Measurements from ENCODE around the gene SLC12A1. TPM values are rescaled to one million over a fixed set of nuclear protein-coding genes. Genes with fewer than 3 reads are reported as not detected.
A peak's percentile ranks its signal among the peaks of the same experiment; 100 is the strongest.

SLC12A1 gene
- total and polyA plus RNA-seq, 2 of the 8 experiments (the other 6 are each of a cell fraction or from before 2014, with no cell fraction given), result 0.63 to 1.0 TPM

GRCh38 chr15:48318131-48318530 lies 112.0 kb downstream of the SLC12A1 start:
- Histone ChIP-seq H3K9me3 (ENCODE audit: insufficient read depth in 2 of 2, low read depth in 1 of 2, low read length in 1 of 2) (no peaks in the 10 kb centered on the region), H2BK15ac (ENCODE audit: low read length) (no peak overlapping the region), H2BK12ac (ENCODE audit: low read depth, low read length) (no peak overlapping the region), H2BK5ac (ENCODE audit: low read depth, low read length) (no peak overlapping the region), H4K91ac (replicated peaks; ENCODE audit: insufficient read length, low read length) (no peak overlapping the region), H2AFZ (ENCODE audit: low read length) (no peak overlapping the region), H2AK5ac (ENCODE audit: low read depth, low read length) (no peak overlapping the region), H4K8ac (ENCODE audit: extremely low read depth, insufficient read depth, low read length) (no peak overlapping the region), H3K27me3 (replicated peaks in 1 of 4; ENCODE audit: control insufficient read depth in 3 of 4, extremely low read depth in 1 of 4, insufficient read depth in 3 of 4, low read length in 3 of 4) (no peaks in the 10 kb centered on the region), H3K23ac (ENCODE audit: insufficient read length) (no peak overlapping the region), H2BK120ac (replicated peaks; ENCODE audit: low read depth, low read length) (peak overlapping the region; percentile 52), H3K79me1 (ENCODE audit: low read depth, low read length) (no peaks in the 10 kb centered on the region), H3K14ac (ENCODE audit: insufficient read length) (no peak overlapping the region), H3K4ac (replicated peaks; ENCODE audit: insufficient read length, low read depth, low read length) (no peak overlapping the region), H4K5ac (ENCODE audit: insufficient read length, low read depth, low read length) (no peak overlapping the region), H4K20me1 (replicated peaks in 1 of 2; ENCODE audit: control insufficient read depth in 1 of 2, insufficient read depth in 2 of 2, low read length in 2 of 2) (no peaks in the 10 kb centered on the region), H2BK20ac (ENCODE audit: low read length) (no peak overlapping the region), H3K9ac (replicated peaks in 1 of 4; ENCODE audit: extremely low read depth in 1 of 4, low read depth in 3 of 4, low read length in 3 of 4) (no peak overlapping the region), H3K23me2 (ENCODE audit: low read depth, low read length) (no peaks in the 10 kb centered on the region), H3K27ac (ENCODE audit: low read depth, low read length) (no peak overlapping the region), H3K4me2 (ENCODE audit: insufficient read depth in 1 of 2, low read depth in 2 of 2, low read length in 2 of 2) (peak overlapping the region in 1 of 2 experiments; percentile 52; a peak in 1 of 4 replicates), H3K18ac (ENCODE audit: extremely low read depth, low read length) (peak overlapping the region; percentile 56; the same call in 1 of the 2 replicates), H3K36me3 (ENCODE audit: control insufficient read depth in 2 of 4, insufficient read depth in 4 of 4, low read length in 3 of 4) (no peaks in the 10 kb centered on the region), H3K56ac (replicated peaks; ENCODE audit: insufficient read length, low read depth, low read length) (no peak overlapping the region), H3K4me1 (replicated peaks in 1 of 4; ENCODE audit: control insufficient read depth in 3 of 4, insufficient read depth in 4 of 4, low read length in 3 of 4) (peaks cover 2 to 8% (median 4%) of the 10 kb centered on the region in 4 experiments; a peak in 6 of 7 replicates), H3K4me3 (ENCODE audit: extremely low read depth in 1 of 4, insufficient read depth in 2 of 4, low read depth in 3 of 4, low read length in 4 of 4) (no peak overlapping the region), H3K79me2 (ENCODE audit: control insufficient read depth in 1 of 2, insufficient read depth in 2 of 2, low read length in 2 of 2) (no peaks in the 10 kb centered on the region)
- 44% methylated on average over 6 of the region's 6 CpGs; no CpG with 5 or more reads in 1 of the 2 experiments for WGBS, 2 experiments (ENCODE audit: extremely low coverage in 1 of 2, insufficient coverage in 1 of 2, insufficient read length in 1 of 2, insufficient replicate concordance in 2 of 2, low coverage in 1 of 2, low lambda C conversion rate in 2 of 2, missing lambda C conversion rate in 1 of 2)
- FAIRE-seq (peak; percentile 81), DNase-seq (ENCODE audit: low read depth in 1 of 2, low spot score in 2 of 2) (no peak)
- TF ChIP-seq USF2 (IDR thresholded peaks at IDR 0.05; ENCODE audit: low read length) (0 out of 2 replicates have a peak, but pooled peaks have one; percentile 26), ASH2L (IDR thresholded peaks at IDR 0.05; ENCODE audit: low read length) (no peak), MAX (IDR thresholded peaks at IDR 0.05) (peak; percentile 89), HDAC2 (IDR thresholded peaks at IDR 0.05; ENCODE audit: borderline replicate concordance in 1 of 2, low read depth in 2 of 2, low read length in 2 of 2) (peak in 1 of 2 experiments; percentile 90; a peak in 1 of 4 replicates)
- TF ChIP-seq, protein P1, sequence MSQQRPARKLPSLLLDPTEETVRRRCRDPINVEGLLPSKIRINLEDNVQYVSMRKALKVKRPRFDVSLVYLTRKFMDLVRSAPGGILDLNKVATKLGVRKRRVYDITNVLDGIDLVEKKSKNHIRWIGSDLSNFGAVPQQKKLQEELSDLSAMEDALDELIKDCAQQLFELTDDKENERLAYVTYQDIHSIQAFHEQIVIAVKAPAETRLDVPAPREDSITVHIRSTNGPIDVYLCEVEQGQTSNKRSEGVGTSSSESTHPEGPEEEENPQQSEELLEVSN (IDR thresholded peaks at IDR 0.05), result peak; percentile 98
- ChIA-PET CTCF (ENCODE audit: partially characterized antibody) (interaction anchor here (1.3 to 1.4 kb wide), 2 partner anchors 12 to 18 kb away, joined by 3 read pairs; no protein-coding TSS in a partner anchor), POLR2A (ENCODE audit: partially characterized antibody) (interaction anchor here (0.8 kb wide), 1 partner anchor 10 kb away, joined by 3 read pairs; no protein-coding TSS in a partner anchor)

All from H1 (cell line).